PC-3 (cell line): ENCODE results near the gene TAS1R2.

ENCODE experiments used
- CTCF ChIP-seq: fragments of 300-600 bp; sonication (generic); conservative IDR thresholded peaks from 2 replicates; pipeline ENCODE4 v1.5.1; 2017; ENCODE audit warnings: antibody characterized with exemption, low read depth, mild to moderate bottlenecking, low read length
- EZH2 ChIP-seq: fragments of 300-600 bp; sonication (generic); IDR thresholded peaks from one replicate; pipeline ENCODE4 v1.6.1; 2017; ENCODE audit warnings: antibody characterized with exemption, mild to moderate bottlenecking, low read length; ENCODE audit not compliant: unreplicated experiment
- EZH2phosphoT487 ChIP-seq: fragments of 300-600 bp; sonication (generic); IDR thresholded peaks from 2 replicates; pipeline ENCODE4 v1.6.1; 2018; ENCODE audit warnings: mild to moderate bottlenecking, antibody characterized with exemption, low read length, borderline replicate concordance

- TF ChIP-seq EZH2 (no peak), CTCF (no peak), EZH2phosphoT487 (no peak)
Observed at GRCh38 chr1:18879215-18879790, 19.8 kb upstream of the TAS1R2 start.
